GM19372 (cell line): ENCODE data around the gene LRRC49.
"Not testable (repeated sequence)": the region's sequence is repeated elsewhere in the genome, so short reads cannot be mapped to it uniquely, and the experiment has no call there.

Experiments used
- ATAC-seq: cut with Tn5 transposase; IDR thresholded peaks from one replicate; pipeline ENCODE4 v1.9.1; 2021; ENCODE audit warnings: mild to moderate bottlenecking, low read depth, moderate library complexity; ENCODE audit not compliant: unreplicated experiment

The LRRC49 gene

GRCh38 chr15:70967646-70968045, 75.0 kb downstream of the LRRC49 start:
- no peak for ATAC-seq

DNA sequence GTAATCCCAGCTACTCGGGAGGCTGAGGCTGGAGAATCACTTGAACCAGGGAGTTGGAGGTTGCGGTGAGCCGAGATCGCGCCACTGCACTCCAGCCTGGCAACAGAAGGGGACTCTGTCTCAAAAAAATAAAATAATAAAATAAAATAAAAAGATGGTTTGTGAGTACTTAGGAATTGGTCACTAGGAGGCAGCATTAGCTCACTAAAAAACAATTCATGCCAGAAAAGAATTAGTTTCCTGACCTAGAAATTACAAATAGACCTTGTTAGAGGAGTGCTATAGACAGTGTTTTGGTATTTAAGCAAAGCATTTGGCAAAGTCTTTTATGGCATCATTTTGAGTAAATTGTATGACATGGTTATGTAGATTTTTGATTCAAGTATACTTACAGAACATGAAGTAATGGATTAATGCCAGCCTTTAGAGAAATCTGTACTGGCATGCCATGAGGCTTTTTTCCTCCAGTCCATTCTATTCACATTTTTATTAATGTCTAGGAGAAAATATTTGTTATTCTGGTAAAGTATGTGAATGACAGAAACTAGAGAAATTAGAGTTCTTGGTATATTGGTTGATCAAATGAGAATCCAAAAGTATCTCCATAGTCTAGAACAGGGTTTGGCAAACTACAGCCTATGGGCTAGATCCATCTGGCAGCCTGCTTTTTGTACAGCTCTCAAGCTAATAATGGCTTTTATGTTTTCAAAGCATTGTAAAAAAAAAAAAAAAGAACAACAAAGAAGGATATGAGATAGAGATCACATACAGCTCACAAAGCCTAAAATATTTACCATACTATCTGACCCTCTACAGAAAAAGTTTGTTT, 81.6 kb downstream of the LRRC49 start:
- no peak for ATAC-seq

GRCh38 chr15:70976851-70977250, 84.2 kb downstream of the LRRC49 start:
- no peak for ATAC-seq

- no peak for ATAC-seq
Observed at GRCh38 chr15:70995383-70995970, 102.9 kb downstream of the LRRC49 start.

DNA sequence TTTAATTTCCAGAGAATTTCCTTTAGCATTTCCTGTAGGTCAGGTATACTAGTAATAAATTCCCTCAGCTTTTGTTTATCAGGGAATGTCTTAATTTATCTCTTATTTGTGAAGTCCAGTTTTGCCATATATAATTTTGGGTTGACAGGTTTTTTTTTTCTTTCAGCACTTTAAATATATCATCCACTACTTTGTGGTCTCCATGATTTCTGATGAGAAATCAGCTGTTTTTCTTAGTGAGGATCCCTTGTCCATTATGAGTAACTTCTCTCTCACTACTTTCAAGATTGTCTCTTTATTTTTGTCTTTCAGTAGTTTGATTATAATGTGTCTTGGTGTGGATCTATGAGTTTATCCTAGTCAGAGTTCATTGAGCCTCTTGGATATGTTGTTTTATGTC, 105.7 kb downstream of the LRRC49 start:
- ATAC-seq, result no peak

GRCh38 chr15:71002316-71002715, 109.7 kb downstream of the LRRC49 start:
- no peak for ATAC-seq

DNA sequence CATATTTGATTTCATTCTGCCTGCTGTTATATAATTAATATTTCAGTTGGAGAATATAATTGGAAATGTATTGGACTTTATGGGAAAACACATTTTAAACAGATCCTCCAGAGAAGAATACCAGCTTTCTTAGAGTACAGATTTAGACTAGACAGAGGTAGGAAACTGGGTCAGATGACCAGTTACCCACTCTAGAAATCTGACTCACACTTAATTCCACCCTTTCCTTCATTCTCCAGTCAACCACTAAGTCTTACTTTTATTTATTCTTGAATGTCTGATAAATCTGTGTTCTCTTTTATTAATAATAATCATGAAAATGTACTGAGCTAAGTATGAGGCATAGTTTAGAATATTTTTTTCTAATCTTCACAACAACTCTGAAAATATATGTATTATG, 110.7 kb downstream of the LRRC49 start:
- no peak for ATAC-seq

DNA sequence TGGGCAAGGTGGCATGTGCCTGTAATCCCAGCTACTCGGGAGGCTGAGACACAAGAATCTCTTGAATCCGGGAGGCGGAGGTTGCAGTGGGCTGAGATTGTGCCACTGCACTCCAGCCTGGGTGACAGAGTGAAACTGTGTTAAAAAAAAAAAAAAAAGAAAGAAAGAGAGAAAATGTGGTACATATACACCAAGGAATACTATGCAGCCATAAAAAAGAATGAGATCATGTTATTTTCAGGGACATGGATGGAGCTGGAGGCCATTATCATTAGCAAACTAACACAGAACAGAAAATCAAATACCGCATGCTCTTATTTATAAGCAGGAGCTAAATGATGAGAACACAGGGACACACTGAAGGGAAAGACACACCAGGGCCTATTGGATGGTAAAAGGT, 111.9 kb downstream of the LRRC49 start:
- ATAC-seq, result not testable (repeated sequence)

GRCh38 chr15:71005895-71006294, 113.3 kb downstream of the LRRC49 start:
- no peak for ATAC-seq

- no peak for ATAC-seq
Observed at GRCh38 chr15:71008250-71008870, 115.7 kb downstream of the LRRC49 start.

- no peak for ATAC-seq
Observed at GRCh38 chr15:71010472-71010871, 117.8 kb downstream of the LRRC49 start.

- ATAC-seq, result no peak
Observed at GRCh38 chr15:71010997-71011396, 118.4 kb downstream of the LRRC49 start.

DNA sequence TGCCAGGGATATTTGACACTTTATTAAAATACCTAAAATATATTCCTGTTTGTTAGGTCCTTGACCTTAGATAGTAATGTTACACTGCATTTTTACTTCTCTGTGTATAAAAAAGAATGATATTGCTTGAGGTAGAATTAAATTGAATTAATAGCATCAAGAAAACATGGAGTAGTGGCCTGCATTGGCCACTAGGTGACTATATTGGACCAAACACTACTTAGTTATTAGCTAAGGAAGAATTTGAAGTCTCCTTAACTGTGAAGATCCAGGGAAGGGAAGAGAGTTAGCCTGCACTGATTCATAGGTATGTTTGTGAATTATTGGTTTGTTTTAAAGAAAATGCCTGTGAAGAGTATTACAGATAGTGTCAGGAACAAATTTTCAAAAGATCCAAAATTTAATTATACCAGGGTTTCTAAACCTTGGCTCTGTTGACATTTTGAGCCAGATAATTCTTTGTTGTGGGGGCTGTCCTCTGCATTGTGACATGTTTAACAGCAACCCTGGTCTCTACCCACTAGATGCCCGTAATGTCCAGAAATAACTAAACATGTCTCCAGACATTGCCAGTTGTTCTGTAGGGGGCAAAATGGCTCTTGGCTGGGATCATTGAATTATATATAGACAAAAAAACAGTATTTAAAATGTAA, 119.0 kb downstream of the LRRC49 start:
- no peak for ATAC-seq

DNA sequence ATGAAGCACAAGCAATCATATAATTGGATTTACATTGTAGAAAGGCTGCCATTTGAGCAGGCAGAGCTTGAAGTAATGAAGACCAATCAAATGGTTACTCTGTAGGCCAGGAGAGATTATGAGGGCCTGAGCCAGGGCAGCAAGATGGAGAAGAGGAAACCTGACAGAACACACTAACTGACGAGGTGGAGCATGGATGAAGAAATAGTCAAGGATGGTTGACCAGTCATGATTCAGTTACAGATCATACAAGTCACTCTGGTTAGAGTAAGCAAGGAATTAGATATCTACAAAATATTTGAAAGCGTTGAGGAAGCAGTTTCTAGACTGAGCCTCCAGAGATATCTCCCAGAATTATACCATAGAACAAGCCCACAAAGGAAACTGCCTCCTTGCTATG, 120.8 kb downstream of the LRRC49 start:
- ATAC-seq, result no peak

GRCh38 chr15:71015342-71015741, 122.7 kb downstream of the LRRC49 start:
- ATAC-seq, result no peak

DNA sequence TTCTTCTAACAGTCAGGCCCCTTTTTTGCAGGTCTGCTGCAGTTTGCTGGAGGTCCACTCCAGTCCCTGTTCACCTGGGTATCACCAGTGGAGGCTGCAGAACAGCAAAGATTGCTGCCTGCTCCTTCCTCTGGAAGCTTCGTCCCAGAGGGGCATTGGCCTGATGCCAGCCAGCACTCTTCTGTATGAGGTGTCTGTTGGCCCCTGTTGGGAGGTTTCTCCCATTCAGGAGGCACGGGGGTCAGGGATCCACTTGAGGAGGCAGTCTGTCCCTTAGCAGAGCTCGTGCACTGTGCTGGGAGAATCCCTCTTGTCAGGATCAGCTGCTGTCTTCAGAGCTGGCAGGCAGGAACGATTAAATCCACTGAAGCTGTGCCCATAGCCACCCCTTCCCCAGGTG, 138.6 kb downstream of the LRRC49 start:
- ATAC-seq, result not testable (repeated sequence)

- not testable (repeated sequence) for ATAC-seq
Observed at GRCh38 chr15:71035478-71035877, 142.9 kb downstream of the LRRC49 start.

GRCh38 chr15:71042356-71042922, 149.8 kb downstream of the LRRC49 start:
- ATAC-seq, result no peak

DNA sequence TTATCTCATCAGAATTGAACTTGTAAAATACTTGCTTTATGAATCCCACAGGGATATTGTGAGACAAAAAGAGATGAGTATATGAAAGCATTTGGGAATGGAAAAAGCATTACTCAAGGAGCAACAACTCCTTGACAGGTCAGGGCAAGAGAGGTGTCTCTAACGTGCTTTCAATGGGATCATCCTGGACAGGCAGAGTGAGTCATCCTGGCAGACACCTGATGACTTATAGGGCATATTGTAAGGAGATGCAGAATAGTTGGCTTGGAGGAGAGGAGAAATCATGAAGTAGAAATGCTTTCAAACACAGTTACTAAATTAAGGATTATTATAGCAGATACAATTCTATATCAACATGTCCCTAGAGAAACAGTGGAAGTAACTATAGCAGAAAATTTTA, 150.7 kb downstream of the LRRC49 start:
- no peak for ATAC-seq

- no peak for ATAC-seq
Observed at GRCh38 chr15:71044006-71044405, 151.4 kb downstream of the LRRC49 start.

GRCh38 chr15:71046146-71046545, 153.5 kb downstream of the LRRC49 start:
- ATAC-seq, result not testable (repeated sequence)
